Effector memory CD4-positive, alpha-beta T cell (primary cell): ENCODE measurements around the gene TUBGCP2.

Experiments used
- DNase-seq, 3 donors: peaks; one replicate each; pipeline ENCODE4 v3.0.0-alpha.2; 2020
- H3K27ac ChIP-seq: 2 replicates; pipeline ENCODE4 v1.7.0; 2013; ENCODE audit warnings: mild to moderate bottlenecking, low read length, moderate library complexity; ENCODE audit not compliant: insufficient read depth, poor library complexity, severe bottlenecking
- H3K27me3 ChIP-seq: replicated peaks from 2 replicates; pipeline ENCODE4 v1.7.0; 2013; ENCODE audit warnings: mild to moderate bottlenecking, low read length; ENCODE audit not compliant: insufficient read depth, control insufficient read depth, poor library complexity, severe bottlenecking
- H3K36me3 ChIP-seq: 2 replicates; pipeline ENCODE4 v1.7.0; 2013; ENCODE audit warnings: mild to moderate bottlenecking, low read length, moderate library complexity; ENCODE audit not compliant: control insufficient read depth, insufficient read depth
- H3K4me1 ChIP-seq: 2 replicates; pipeline ENCODE4 v1.7.0; 2013; ENCODE audit warnings: low read length, mild to moderate bottlenecking; ENCODE audit not compliant: control insufficient read depth, insufficient read depth, poor library complexity, severe bottlenecking
- H3K4me3 ChIP-seq: 2 replicates; pipeline ENCODE4 v1.7.0; 2013; ENCODE audit warnings: low read length, low read depth, mild to moderate bottlenecking; ENCODE audit not compliant: insufficient read depth, poor library complexity, severe bottlenecking
- H3K9me3 ChIP-seq: 2 replicates; pipeline ENCODE4 v1.7.0; 2013; ENCODE audit warnings: mild to moderate bottlenecking, low read length, moderate library complexity; ENCODE audit not compliant: control insufficient read depth

Gene TUBGCP2

GRCh38 chr10:133292919-133293809, 15.5 kb downstream of the TUBGCP2 start:
- Histone ChIP-seq H3K27me3 (no peaks in the 10 kb centered on the region), H3K36me3 (peaks cover 78% of the 10 kb centered on the region), H3K4me3 (no peak overlapping the region), H3K27ac (no peak overlapping the region), H3K4me1 (no peaks in the 10 kb centered on the region), H3K9me3 (no peaks in the 10 kb centered on the region)
- no peak for DNase-seq

- no peak for DNase-seq
- H3K36me3 ChIP-seq: peaks cover 73% of the 10 kb centered on the region
- no peaks in the 10 kb centered on the region for H3K4me1 ChIP-seq
- H3K9me3 ChIP-seq: no peaks in the 10 kb centered on the region
- no peak overlapping the region for H3K4me3 ChIP-seq
- no peaks in the 10 kb centered on the region for H3K27me3 ChIP-seq
- no peak overlapping the region for H3K27ac ChIP-seq
These were observed 18.9 kb downstream of the TUBGCP2 start for GRCh38 chr10:133289761-133290160.

- no peaks in the 10 kb centered on the region for H3K27me3 ChIP-seq
- no peak overlapping the region for H3K27ac ChIP-seq
- no peak for DNase-seq
- H3K4me1 ChIP-seq: no peaks in the 10 kb centered on the region
- H3K36me3 ChIP-seq: peaks cover 73% of the 10 kb centered on the region
- H3K4me3 ChIP-seq: no peak overlapping the region
- H3K9me3 ChIP-seq: no peaks in the 10 kb centered on the region
These were observed 20.7 kb downstream of the TUBGCP2 start for GRCh38 chr10:133287832-133288500.

GRCh38 chr10:133286366-133286765, 22.3 kb downstream of the TUBGCP2 start:
- no peak overlapping the region for H3K4me3 ChIP-seq
- H3K4me1 ChIP-seq: no peaks in the 10 kb centered on the region
- H3K9me3 ChIP-seq: no peaks in the 10 kb centered on the region
- H3K27ac ChIP-seq: no peak overlapping the region
- DNase-seq: no peak
- H3K27me3 ChIP-seq: no peaks in the 10 kb centered on the region
- peaks cover 79% of the 10 kb centered on the region for H3K36me3 ChIP-seq

- Histone ChIP-seq H3K27ac (no peak overlapping the region), H3K9me3 (no peaks in the 10 kb centered on the region), H3K27me3 (no peaks in the 10 kb centered on the region), H3K4me1 (no peaks in the 10 kb centered on the region), H3K36me3 (peaks cover 76% of the 10 kb centered on the region), H3K4me3 (no peak overlapping the region)
- no peak for DNase-seq
These were observed 23.5 kb downstream of the TUBGCP2 start for GRCh38 chr10:133285217-133285616.

GRCh38 chr10:133283931-133284330, 24.7 kb downstream of the TUBGCP2 start:
- H3K4me3 ChIP-seq: no peak overlapping the region
- peaks cover 5% of the 10 kb centered on the region for H3K4me1 ChIP-seq
- DNase-seq: no peak
- no peaks in the 10 kb centered on the region for H3K9me3 ChIP-seq
- no peaks in the 10 kb centered on the region for H3K27me3 ChIP-seq
- peaks cover 67% of the 10 kb centered on the region for H3K36me3 ChIP-seq
- no peak overlapping the region for H3K27ac ChIP-seq

GRCh38 chr10:133282846-133283390, 25.8 kb downstream of the TUBGCP2 start:
- Histone ChIP-seq H3K36me3 (peaks cover 57% of the 10 kb centered on the region), H3K4me1 (peaks cover 15% of the 10 kb centered on the region), H3K27me3 (no peaks in the 10 kb centered on the region), H3K4me3 (no peak overlapping the region), H3K9me3 (no peaks in the 10 kb centered on the region), H3K27ac (no peak overlapping the region)
- DNase-seq: no peak

- Histone ChIP-seq H3K36me3 (peaks cover 53% of the 10 kb centered on the region), H3K9me3 (no peaks in the 10 kb centered on the region)
These were observed 26.9 kb downstream of the TUBGCP2 start for GRCh38 chr10:133281628-133282372.

GRCh38 chr10:133281084-133281483, 27.6 kb downstream of the TUBGCP2 start:
- H3K27me3 ChIP-seq: no peaks in the 10 kb centered on the region
- H3K4me1 ChIP-seq: peaks cover 33% of the 10 kb centered on the region
- no peaks in the 10 kb centered on the region for H3K9me3 ChIP-seq
- no peak overlapping the region for H3K4me3 ChIP-seq
- peaks cover 46% of the 10 kb centered on the region for H3K36me3 ChIP-seq
- H3K27ac ChIP-seq: no peak overlapping the region
- no peak for DNase-seq

More at GRCh38 chr10:133281628-133282372, 26.9 kb downstream of the TUBGCP2 start:
- no peak overlapping the region for H3K4me3 ChIP-seq
- peaks cover 27% of the 10 kb centered on the region for H3K4me1 ChIP-seq
- H3K27ac ChIP-seq: no peak overlapping the region
- H3K27me3 ChIP-seq: no peaks in the 10 kb centered on the region
- DNase-seq: no peak
